Activated CD4-positive, alpha-beta T cell treated with anti-CD3 and anti-CD28 coated beads, Interleukin-2, Interleukin-6, amounts not matched to agents 100 ng/mL and 50 ng/mL, durations not matched to agents 16 hours and 8 hours (primary cell): ENCODE data around the gene SASH1.

Experiments used
- DNase-seq: peaks from one replicate; pipeline ENCODE4 v3.0.0-alpha.2; 2020

Gene SASH1

GRCh38 chr6:148440016-148440415, 97.4 kb downstream of the SASH1 start:
- DNase-seq = no peak

GRCh38 chr6:148440877-148441453, 98.3 kb downstream of the SASH1 start:
- DNase-seq = no peak

GRCh38 chr6:148441454-148441911, 98.8 kb downstream of the SASH1 start:
- peak; percentile 58 for DNase-seq

- no peak for DNase-seq
These were observed 101.3 kb downstream of the SASH1 start for GRCh38 chr6:148443798-148444560.

GRCh38 chr6:148445116-148445515, 102.5 kb downstream of the SASH1 start:
- no peak for DNase-seq

- DNase-seq = no peak
These were observed 103.0 kb downstream of the SASH1 start for GRCh38 chr6:148445620-148446019.

- DNase-seq = no peak
These were observed 104.0 kb downstream of the SASH1 start for GRCh38 chr6:148446681-148447080.

GRCh38 chr6:148447521-148448230, 105.0 kb downstream of the SASH1 start:
- no peak for DNase-seq

GRCh38 chr6:148448369-148449012, 105.9 kb downstream of the SASH1 start:
- peak; percentile 29 for DNase-seq

- no peak for DNase-seq
These were observed 108.2 kb downstream of the SASH1 start for GRCh38 chr6:148450866-148451265.

- peak; percentile 56 for DNase-seq
These were observed 109.1 kb downstream of the SASH1 start for GRCh38 chr6:148451690-148452089.

GRCh38 chr6:148452876-148453275, 110.2 kb downstream of the SASH1 start:
- DNase-seq = no peak

GRCh38 chr6:148453906-148454305, 111.3 kb downstream of the SASH1 start:
- no peak for DNase-seq

- DNase-seq = no peak
These were observed 112.6 kb downstream of the SASH1 start for GRCh38 chr6:148455225-148455624.

- DNase-seq = no peak
These were observed 113.3 kb downstream of the SASH1 start for GRCh38 chr6:148455674-148456558.

GRCh38 chr6:148457137-148457842, 114.7 kb downstream of the SASH1 start:
- DNase-seq = peak; percentile 29

GRCh38 chr6:148457843-148458159, 115.2 kb downstream of the SASH1 start:
- no peak for DNase-seq

- DNase-seq = no peak
These were observed 116.6 kb downstream of the SASH1 start for GRCh38 chr6:148459238-148459637.

- DNase-seq = no peak
These were observed 118.4 kb downstream of the SASH1 start for GRCh38 chr6:148460876-148461646.

GRCh38 chr6:148461986-148462577, 119.4 kb downstream of the SASH1 start:
- no peak for DNase-seq

GRCh38 chr6:148463671-148464070, 121.0 kb downstream of the SASH1 start:
- DNase-seq = no peak
